Measurements from ENCODE around the gene RNF5. TPM values are rescaled to one million over a fixed set of nuclear protein-coding genes. Genes with fewer than 3 reads are reported as not detected.

The RNF5 gene
- total and polyA plus RNA-seq, 9 of the 15 experiments (the other 6 are each of a cell fraction or from before 2014, with no cell fraction given) = 62.2 to 245 (median 129) TPM

- in situ Hi-C loops (cut with MboI) (no loop called here), intact Hi-C loops (cut with micrococcal nuclease) (loop anchor here (1.0 to 5.0 kb wide), 5 partner anchors 25 to 1073 kb away; partner anchors contain the start of genes AGPAT1, HSD17B8, PPT2 and RXRB)
- peak; percentile 35 for ATAC-seq
- Histone ChIP-seq H3K27me3 (ENCODE audit: control insufficient read depth in 2 of 2, insufficient read depth in 2 of 2, low read length in 2 of 2) (no peaks in the 10 kb centered on the region), H3K79me2 (ENCODE audit: control insufficient read depth, insufficient read depth, low read length) (peaks cover 39% of the 10 kb centered on the region), H2AFZ (ENCODE audit: low read depth, low read length) (peak overlapping the region; percentile 74), H3K4me2 (ENCODE audit: insufficient read depth, low read length) (peak overlapping the region; percentile 90), H3K4me1 (replicated peaks in 1 of 2; ENCODE audit: control insufficient read depth in 2 of 2, insufficient read depth in 2 of 2, low read length in 2 of 2) (peaks cover 38 to 39% of the 10 kb centered on the region in 2 experiments), H3K4me3 (peak overlapping the region; percentile 91), H3K9me3 (replicated peaks; ENCODE audit: control insufficient read depth, insufficient read depth, low read depth, low read length) (no peaks in the 10 kb centered on the region), H3K27ac (ENCODE audit: extremely low read depth, low read depth, low read length) (peak overlapping the region; percentile 83), H3K9me1 (ENCODE audit: control insufficient read depth, insufficient read depth, low read length) (no peaks in the 10 kb centered on the region), H3K9ac (ENCODE audit: insufficient read depth in 1 of 2, low read depth in 2 of 2, low read length in 2 of 2) (peak overlapping the region; percentile 69 to 90), H3K36me3 (ENCODE audit: control insufficient read depth, insufficient read depth, low read length) (peaks cover 24% of the 10 kb centered on the region; the same call in 2 of the 3 replicates), H4K20me1 (replicated peaks; ENCODE audit: control insufficient read depth, insufficient read depth, low read length) (no peaks in the 10 kb centered on the region)
- 2% methylated on average over 22 of the region's 22 CpGs for WGBS (ENCODE audit: insufficient coverage, low coverage, missing lambda C conversion rate)
- BruUV-seq (replicated peaks) = TSS peak; percentile 58
- FAIRE-seq = no peak
- ChIA-PET POLR2A (interaction anchor here (0.6 to 3.9 kb wide), 24 partner anchors 8 to 1815 kb away, joined by 3 to 23 read pairs (median 4); partner anchors contain the start of genes AGPAT1, DXO, EGFL8 and HSPA1B), CTCF (ENCODE audit: low intra/inter-chr PET ratio) (no interaction called here)
- peak in 3 of 4 experiments; percentile 37 to 73 (median 48) for DNase-seq (ENCODE audit: extremely low read depth in 1 of 4, low spot score in 3 of 4)
- TF ChIP-seq JUND (IDR thresholded peaks at IDR 0.05; ENCODE audit: borderline replicate concordance, low read depth, low read length) = peak; percentile 18; the same call in 1 of the 2 replicates
- TF ChIP-seq JUND (tag; IDR thresholded peaks at IDR 0.05; ENCODE audit: borderline replicate concordance, low read depth, low read length) = no peak
- TF ChIP-seq, protein P1, sequence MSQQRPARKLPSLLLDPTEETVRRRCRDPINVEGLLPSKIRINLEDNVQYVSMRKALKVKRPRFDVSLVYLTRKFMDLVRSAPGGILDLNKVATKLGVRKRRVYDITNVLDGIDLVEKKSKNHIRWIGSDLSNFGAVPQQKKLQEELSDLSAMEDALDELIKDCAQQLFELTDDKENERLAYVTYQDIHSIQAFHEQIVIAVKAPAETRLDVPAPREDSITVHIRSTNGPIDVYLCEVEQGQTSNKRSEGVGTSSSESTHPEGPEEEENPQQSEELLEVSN (IDR thresholded peaks at IDR 0.05; ENCODE audit: borderline replicate concordance in 1 of 2, extremely low read depth in 1 of 2, insufficient read depth in 1 of 2, insufficient read length in 1 of 2, low read depth in 1 of 2, low read length in 1 of 2, poor library complexity in 1 of 2, severe bottlenecking in 1 of 2) = peak in 1 of 2 experiments; percentile 8
- TF ChIP-seq, protein P2, sequence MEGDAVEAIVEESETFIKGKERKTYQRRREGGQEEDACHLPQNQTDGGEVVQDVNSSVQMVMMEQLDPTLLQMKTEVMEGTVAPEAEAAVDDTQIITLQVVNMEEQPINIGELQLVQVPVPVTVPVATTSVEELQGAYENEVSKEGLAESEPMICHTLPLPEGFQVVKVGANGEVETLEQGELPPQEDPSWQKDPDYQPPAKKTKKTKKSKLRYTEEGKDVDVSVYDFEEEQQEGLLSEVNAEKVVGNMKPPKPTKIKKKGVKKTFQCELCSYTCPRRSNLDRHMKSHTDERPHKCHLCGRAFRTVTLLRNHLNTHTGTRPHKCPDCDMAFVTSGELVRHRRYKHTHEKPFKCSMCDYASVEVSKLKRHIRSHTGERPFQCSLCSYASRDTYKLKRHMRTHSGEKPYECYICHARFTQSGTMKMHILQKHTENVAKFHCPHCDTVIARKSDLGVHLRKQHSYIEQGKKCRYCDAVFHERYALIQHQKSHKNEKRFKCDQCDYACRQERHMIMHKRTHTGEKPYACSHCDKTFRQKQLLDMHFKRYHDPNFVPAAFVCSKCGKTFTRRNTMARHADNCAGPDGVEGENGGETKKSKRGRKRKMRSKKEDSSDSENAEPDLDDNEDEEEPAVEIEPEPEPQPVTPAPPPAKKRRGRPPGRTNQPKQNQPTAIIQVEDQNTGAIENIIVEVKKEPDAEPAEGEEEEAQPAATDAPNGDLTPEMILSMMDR (IDR thresholded peaks at IDR 0.05 in 2 of 3, conservative IDR thresholded peaks at IDR 0.05 in 1 of 3; ENCODE audit: insufficient read depth in 2 of 3, low read depth in 1 of 3, low read length in 3 of 3) = peak; percentile 39 to 50 (median 39); a peak in 5 of 6 replicates
- peak; percentile 56; the same call in 1 of the 2 replicates for TF ChIP-seq ZEB2 (IDR thresholded peaks at IDR 0.05)
- TF ChIP-seq, protein P3, sequence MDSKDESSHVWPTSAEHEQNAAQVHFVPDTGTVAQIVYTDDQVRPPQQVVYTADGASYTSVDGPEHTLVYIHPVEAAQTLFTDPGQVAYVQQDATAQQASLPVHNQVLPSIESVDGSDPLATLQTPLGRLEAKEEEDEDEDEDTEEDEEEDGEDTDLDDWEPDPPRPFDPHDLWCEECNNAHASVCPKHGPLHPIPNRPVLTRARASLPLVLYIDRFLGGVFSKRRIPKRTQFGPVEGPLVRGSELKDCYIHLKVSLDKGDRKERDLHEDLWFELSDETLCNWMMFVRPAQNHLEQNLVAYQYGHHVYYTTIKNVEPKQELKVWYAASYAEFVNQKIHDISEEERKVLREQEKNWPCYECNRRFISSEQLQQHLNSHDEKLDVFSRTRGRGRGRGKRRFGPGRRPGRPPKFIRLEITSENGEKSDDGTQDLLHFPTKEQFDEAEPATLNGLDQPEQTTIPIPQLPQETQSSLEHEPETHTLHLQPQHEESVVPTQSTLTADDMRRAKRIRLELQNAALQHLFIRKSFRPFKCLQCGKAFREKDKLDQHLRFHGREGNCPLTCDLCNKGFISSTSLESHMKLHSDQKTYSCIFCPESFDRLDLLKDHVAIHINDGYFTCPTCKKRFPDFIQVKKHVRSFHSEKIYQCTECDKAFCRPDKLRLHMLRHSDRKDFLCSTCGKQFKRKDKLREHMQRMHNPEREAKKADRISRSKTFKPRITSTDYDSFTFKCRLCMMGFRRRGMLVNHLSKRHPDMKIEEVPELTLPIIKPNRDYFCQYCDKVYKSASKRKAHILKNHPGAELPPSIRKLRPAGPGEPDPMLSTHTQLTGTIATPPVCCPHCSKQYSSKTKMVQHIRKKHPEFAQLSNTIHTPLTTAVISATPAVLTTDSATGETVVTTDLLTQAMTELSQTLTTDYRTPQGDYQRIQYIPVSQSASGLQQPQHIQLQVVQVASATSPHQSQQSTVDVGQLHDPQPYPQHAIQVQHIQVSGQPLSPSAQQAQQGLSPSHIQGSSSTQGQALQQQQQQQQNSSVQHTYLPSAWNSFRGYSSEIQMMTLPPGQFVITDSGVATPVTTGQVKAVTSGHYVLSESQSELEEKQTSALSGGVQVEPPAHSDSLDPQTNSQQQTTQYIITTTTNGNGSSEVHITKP (IDR thresholded peaks at IDR 0.05; ENCODE audit: partially characterized antibody) = peak; percentile 32
- no peak for TF ChIP-seq RFX5 (IDR thresholded peaks at IDR 0.05; ENCODE audit: low read depth, low read length)
Observed at GRCh38 chr6:32129297-32130088, 48.7 kb upstream of the RNF5 start.

All from K562 (cell line).